Ishikawa (cell line): ENCODE results near the gene SERINC3.

ENCODE experiments used
- CEBPB ChIP-seq: IDR thresholded peaks from 2 replicates; pipeline ENCODE4 v1.6.1; 2012
- CREB1 ChIP-seq: IDR thresholded peaks from 2 replicates; pipeline ENCODE4 v1.6.1; 2012; ENCODE audit warnings: low read depth
- EGR1 ChIP-seq: IDR thresholded peaks from 2 replicates; pipeline ENCODE4 v1.6.1; 2012
- EP300 ChIP-seq: IDR thresholded peaks from 2 replicates; pipeline ENCODE4 v1.6.1; 2012; ENCODE audit warnings: borderline replicate concordance
- FOXM1 ChIP-seq: IDR thresholded peaks from 2 replicates; pipeline ENCODE4 v1.6.1; 2012; ENCODE audit warnings: low read depth, borderline replicate concordance
- NFIC ChIP-seq: IDR thresholded peaks from 2 replicates; pipeline ENCODE4 v1.6.1; 2012
- RAD21 ChIP-seq: IDR thresholded peaks from 2 replicates; pipeline ENCODE4 v1.6.1; 2012; ENCODE audit warnings: low read depth
- TAF1 ChIP-seq: IDR thresholded peaks from 2 replicates; pipeline ENCODE4 v1.6.1; 2012; ENCODE audit warnings: low read depth, mild to moderate bottlenecking
- TCF12 ChIP-seq: IDR thresholded peaks from 2 replicates; pipeline ENCODE4 v1.6.1; 2012; ENCODE audit warnings: low read depth
- TEAD4 ChIP-seq: IDR thresholded peaks from 2 replicates; pipeline ENCODE4 v1.6.1; 2012
- YY1 ChIP-seq: IDR thresholded peaks from 2 replicates; pipeline ENCODE4 v1.6.1; 2012; ENCODE audit warnings: low read depth
- ZBTB7A ChIP-seq: IDR thresholded peaks from 2 replicates; pipeline ENCODE4 v1.6.1; 2012; ENCODE audit warnings: low read depth
- TF ChIP-seq, protein P1 (sequence below): IDR thresholded peaks from 2 replicates; pipeline ENCODE4 v1.6.1; 2012
- TF ChIP-seq, protein P2 (sequence below): IDR thresholded peaks from 2 replicates; pipeline ENCODE4 v1.6.1; 2012; ENCODE audit warnings: low read depth, mild to moderate bottlenecking
- TF ChIP-seq, protein P3 (sequence below): IDR thresholded peaks from 2 replicates; pipeline ENCODE4 v1.6.1; 2012

The SERINC3 gene

GRCh38 chr20:44480097-44480496 is 41.8 kb downstream of the SERINC3 start:
- TF ChIP-seq TAF1: no peak
- no peak for TF ChIP-seq CEBPB
- no peak for TF ChIP-seq EGR1
- no peak for TF ChIP-seq YY1
- no peak for TF ChIP-seq CREB1
- no peak for TF ChIP-seq FOXM1
- TF ChIP-seq, protein P1, sequence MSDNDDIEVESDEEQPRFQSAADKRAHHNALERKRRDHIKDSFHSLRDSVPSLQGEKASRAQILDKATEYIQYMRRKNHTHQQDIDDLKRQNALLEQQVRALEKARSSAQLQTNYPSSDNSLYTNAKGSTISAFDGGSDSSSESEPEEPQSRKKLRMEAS: no peak
- TF ChIP-seq RAD21: no peak
- TF ChIP-seq, protein P2, sequence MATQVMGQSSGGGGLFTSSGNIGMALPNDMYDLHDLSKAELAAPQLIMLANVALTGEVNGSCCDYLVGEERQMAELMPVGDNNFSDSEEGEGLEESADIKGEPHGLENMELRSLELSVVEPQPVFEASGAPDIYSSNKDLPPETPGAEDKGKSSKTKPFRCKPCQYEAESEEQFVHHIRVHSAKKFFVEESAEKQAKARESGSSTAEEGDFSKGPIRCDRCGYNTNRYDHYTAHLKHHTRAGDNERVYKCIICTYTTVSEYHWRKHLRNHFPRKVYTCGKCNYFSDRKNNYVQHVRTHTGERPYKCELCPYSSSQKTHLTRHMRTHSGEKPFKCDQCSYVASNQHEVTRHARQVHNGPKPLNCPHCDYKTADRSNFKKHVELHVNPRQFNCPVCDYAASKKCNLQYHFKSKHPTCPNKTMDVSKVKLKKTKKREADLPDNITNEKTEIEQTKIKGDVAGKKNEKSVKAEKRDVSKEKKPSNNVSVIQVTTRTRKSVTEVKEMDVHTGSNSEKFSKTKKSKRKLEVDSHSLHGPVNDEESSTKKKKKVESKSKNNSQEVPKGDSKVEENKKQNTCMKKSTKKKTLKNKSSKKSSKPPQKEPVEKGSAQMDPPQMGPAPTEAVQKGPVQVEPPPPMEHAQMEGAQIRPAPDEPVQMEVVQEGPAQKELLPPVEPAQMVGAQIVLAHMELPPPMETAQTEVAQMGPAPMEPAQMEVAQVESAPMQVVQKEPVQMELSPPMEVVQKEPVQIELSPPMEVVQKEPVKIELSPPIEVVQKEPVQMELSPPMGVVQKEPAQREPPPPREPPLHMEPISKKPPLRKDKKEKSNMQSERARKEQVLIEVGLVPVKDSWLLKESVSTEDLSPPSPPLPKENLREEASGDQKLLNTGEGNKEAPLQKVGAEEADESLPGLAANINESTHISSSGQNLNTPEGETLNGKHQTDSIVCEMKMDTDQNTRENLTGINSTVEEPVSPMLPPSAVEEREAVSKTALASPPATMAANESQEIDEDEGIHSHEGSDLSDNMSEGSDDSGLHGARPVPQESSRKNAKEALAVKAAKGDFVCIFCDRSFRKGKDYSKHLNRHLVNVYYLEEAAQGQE: no peak
- no peak for TF ChIP-seq TCF12
- TF ChIP-seq TEAD4: no peak
- TF ChIP-seq, protein P3, sequence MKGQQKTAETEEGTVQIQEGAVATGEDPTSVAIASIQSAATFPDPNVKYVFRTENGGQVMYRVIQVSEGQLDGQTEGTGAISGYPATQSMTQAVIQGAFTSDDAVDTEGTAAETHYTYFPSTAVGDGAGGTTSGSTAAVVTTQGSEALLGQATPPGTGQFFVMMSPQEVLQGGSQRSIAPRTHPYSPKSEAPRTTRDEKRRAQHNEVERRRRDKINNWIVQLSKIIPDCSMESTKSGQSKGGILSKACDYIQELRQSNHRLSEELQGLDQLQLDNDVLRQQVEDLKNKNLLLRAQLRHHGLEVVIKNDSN: no peak
- TF ChIP-seq ZBTB7A: no peak
- no peak for TF ChIP-seq NFIC
- TF ChIP-seq EP300: no peak

GRCh38 chr20:44479643-44480042 is 42.2 kb downstream of the SERINC3 start:
- no peak for TF ChIP-seq FOXM1
- TF ChIP-seq TEAD4: no peak
- no peak for TF ChIP-seq EP300
- TF ChIP-seq, protein P2: no peak
- no peak for TF ChIP-seq EGR1
- TF ChIP-seq TCF12: no peak
- TF ChIP-seq YY1: no peak
- TF ChIP-seq CEBPB: no peak
- TF ChIP-seq, protein P3: no peak
- TF ChIP-seq CREB1: no peak
- no peak for TF ChIP-seq ZBTB7A

DNA sequence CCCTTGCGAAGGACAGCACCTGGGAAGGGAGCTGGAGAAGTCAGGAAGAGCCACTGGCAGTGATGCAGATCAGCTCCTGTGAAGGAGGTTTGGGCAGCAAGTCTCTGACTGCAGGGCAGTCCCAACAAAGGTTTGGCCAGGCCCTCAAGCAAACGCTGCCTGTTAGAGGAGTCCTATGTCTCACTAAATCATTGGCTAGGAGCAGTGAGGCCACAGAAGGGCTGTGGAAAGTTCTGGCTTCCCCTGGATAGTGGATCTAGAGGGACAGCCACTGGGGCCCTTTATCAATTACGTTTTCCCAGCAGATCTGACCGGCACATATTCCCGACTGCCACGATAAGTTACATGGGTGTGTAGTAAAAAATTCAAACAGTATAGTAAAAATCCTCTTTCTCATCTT is 43.7 kb downstream of the SERINC3 start:
- TF ChIP-seq, protein P2: no peak
- TF ChIP-seq FOXM1 (no peak), TCF12 (no peak)

DNA sequence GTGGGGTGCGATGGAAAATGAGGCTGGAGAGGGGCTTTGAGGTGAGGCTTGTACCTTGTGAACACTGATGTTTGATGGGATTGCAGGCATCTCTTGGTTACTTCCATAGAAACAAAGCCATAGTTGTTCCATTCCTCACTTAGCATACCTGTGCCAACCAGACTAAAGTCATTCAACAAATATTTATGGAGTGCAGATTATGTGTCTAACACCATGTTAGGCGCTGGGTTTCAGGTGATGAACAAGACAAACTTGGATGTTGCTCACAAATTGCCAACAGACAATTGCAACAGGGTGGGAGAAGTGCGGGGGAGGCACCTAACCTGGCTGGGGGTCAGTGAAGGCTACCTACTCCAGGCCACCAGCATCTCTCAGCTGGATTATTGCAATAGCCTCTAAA is 44.7 kb downstream of the SERINC3 start:
- TF ChIP-seq, protein P1: no peak
- no peak for TF ChIP-seq FOXM1
- no peak for TF ChIP-seq TEAD4
- no peak for TF ChIP-seq EGR1
- TF ChIP-seq, protein P2: no peak
- TF ChIP-seq, protein P3: no peak
- TF ChIP-seq CREB1: no peak
